Progenitor cell of endocrine pancreas (in vitro differentiated cells): ENCODE results near the gene ASXL1. TPM values are rescaled to one million over a fixed set of nuclear protein-coding genes. Genes with fewer than 3 reads are reported as not detected.

Source experiments
- DNase-seq: peaks from one replicate; pipeline ENCODE4 v3.0.0; 2021; ENCODE audit warnings: low spot score; ENCODE audit not compliant: unreplicated experiment
- H3K27ac Mint-ChIP-seq: 2 replicates; pipeline ENCODE4 v1.8.0; 2021; ENCODE audit warnings: mild to moderate bottlenecking, moderate library complexity, mixed read lengths
- H3K27me3 Mint-ChIP-seq: 2 replicates; pipeline ENCODE4 v1.8.0; 2021; ENCODE audit warnings: mixed read lengths
- H3K36me3 Mint-ChIP-seq: 2 replicates; pipeline ENCODE4 v1.8.0; 2022; ENCODE audit warnings: mixed read lengths; ENCODE audit not compliant: insufficient read depth
- H3K4me1 Mint-ChIP-seq: 2 replicates; pipeline ENCODE4 v1.8.0; 2021; ENCODE audit warnings: low read depth, mixed read lengths
- H3K4me3 Mint-ChIP-seq: 2 replicates; pipeline ENCODE4 v1.8.0; 2021; ENCODE audit warnings: low read depth, mild to moderate bottlenecking, moderate library complexity, mixed read lengths
- H3K9me3 Mint-ChIP-seq: 2 replicates; pipeline ENCODE4 v1.8.0; 2021; ENCODE audit warnings: low read depth, mixed read lengths
- total RNA-seq: library from RNA; stranded (reverse); gene quantifications from 2 replicates; pipeline ENCODE4 v1.2.1, GENCODE V29; 2021
- TF ChIP-seq, protein P1 (sequence below): fragments of 200-600 bp; sonication (generic); IDR thresholded peaks from one replicate; pipeline ENCODE4 v1.5.0; 2021; ENCODE audit warnings: antibody characterized with exemption, mild to moderate bottlenecking; ENCODE audit not compliant: unreplicated experiment

Gene ASXL1
- total RNA-seq, 1 donor from 2014 or later, result 201 TPM

DNA sequence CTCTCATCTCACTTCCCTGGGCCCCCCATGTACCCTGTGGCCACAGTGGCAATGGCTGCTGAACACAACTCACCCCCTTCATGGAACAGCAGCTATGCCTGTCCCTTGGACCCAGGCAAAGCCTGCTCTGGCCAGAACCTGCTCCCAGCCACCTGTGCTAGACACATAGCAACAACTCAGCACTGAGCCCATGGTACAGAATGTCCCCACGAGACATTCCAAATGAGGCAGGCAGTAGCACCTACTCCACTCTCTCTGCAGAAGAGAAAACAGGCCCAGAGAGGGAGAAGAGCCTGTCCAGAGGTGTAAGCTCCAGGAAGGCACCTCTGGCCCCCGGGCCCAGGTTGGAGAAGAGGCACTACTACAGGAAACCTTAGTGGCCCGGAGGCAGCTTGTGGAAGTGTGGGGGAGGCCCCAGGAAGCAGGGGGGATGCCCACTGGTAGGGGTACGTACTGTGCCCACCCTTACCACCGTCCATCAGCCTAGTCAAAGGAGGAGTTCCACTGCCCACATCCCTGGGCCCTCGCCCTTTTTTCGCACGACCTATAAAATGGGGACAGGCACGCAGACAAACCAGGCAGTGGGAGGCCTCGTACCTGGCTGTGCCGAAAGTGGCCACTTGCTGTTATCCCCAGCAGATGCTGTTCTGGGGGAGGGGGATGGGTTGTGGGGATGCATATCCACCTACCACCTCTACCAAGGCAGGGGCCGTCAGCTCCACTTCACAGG is 97.2 kb downstream of the ASXL1 start:
- Mint-ChIP-seq H3K4me1 (peaks cover 18% of the 10 kb centered on the region), H3K4me3 (no peak overlapping the region), H3K27ac (peak overlapping the region; percentile 56), H3K27me3 (no peaks in the 10 kb centered on the region), H3K36me3 (peaks cover 13% of the 10 kb centered on the region), H3K9me3 (no peaks in the 10 kb centered on the region)
- no peak for DNase-seq
- TF ChIP-seq, protein P1, sequence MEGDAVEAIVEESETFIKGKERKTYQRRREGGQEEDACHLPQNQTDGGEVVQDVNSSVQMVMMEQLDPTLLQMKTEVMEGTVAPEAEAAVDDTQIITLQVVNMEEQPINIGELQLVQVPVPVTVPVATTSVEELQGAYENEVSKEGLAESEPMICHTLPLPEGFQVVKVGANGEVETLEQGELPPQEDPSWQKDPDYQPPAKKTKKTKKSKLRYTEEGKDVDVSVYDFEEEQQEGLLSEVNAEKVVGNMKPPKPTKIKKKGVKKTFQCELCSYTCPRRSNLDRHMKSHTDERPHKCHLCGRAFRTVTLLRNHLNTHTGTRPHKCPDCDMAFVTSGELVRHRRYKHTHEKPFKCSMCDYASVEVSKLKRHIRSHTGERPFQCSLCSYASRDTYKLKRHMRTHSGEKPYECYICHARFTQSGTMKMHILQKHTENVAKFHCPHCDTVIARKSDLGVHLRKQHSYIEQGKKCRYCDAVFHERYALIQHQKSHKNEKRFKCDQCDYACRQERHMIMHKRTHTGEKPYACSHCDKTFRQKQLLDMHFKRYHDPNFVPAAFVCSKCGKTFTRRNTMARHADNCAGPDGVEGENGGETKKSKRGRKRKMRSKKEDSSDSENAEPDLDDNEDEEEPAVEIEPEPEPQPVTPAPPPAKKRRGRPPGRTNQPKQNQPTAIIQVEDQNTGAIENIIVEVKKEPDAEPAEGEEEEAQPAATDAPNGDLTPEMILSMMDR, result no peak

DNA sequence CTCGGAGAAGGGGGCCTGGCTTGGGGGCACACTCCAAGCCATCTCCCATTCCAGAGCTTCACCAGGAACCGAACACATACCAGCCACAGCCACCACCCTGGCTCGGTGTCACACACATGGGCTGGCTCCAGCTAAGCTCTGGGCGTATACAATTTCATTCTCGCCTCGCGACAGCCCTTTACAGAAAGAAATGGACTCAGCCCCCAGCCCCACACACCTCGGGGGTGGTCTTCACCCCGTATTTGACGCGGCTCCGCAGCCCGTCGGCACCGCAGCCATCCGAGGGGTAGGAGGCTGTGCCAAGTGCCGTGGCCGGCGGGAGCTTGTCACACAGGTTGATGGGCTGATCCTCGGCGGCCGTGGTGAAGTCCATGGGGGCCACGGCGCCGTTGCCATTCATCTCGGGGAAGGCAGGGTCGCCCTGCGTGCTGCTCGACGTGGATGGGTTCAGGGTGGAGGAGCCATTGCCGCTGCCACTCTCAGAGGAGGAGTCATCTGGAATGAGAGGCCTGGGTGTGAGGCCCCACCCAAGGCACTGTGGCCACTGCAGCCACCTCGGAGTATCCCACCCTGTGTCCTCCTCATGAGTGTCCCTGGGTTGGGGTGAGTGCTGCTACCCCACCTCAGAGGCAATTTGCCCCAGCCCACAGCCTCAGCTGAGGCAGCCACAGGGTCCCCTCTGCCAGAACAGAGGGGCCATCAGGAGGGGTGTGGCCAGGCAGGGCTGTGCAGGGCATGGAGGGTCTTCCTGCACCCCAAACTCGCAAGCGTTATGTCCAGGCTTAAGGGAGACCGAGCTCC is 98.0 kb downstream of the ASXL1 start:
- Mint-ChIP-seq H3K9me3 (no peaks in the 10 kb centered on the region), H3K27ac (peak overlapping the region; percentile 59), H3K27me3 (no peaks in the 10 kb centered on the region), H3K4me3 (no peak overlapping the region), H3K36me3 (peaks cover 13% of the 10 kb centered on the region), H3K4me1 (peaks cover 18% of the 10 kb centered on the region)
- no peak for DNase-seq
- TF ChIP-seq, protein P1, result no peak

DNA sequence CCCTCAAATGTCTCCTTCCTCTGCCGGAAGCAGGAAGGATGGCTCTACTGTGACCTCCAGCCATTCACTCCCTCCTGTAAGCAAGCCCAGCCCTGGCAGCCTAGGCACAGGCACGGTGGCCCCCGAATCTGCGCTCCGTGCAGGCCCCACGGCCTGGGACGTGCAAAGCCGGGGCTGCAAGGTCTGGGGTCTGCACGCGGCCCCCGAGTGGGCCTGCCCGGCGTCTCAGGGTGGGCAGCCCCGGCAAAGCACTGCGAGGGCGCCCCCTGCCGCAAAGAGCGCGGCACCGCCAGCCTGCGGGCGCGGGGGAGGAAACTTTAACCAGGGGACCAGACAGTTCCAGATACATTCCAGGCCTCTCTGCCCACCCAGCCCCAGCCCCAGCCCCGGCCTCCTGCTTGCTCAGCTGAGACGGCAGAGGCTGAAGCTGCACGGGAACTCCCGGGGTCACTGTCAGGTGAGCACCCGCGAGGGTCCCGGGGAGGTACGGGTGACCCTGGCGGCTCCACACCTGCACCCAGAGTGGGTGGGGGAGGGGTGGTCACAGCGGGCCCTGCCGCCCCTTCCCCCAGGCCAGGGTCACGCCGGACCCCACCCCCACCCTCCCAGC is 98.8 kb downstream of the ASXL1 start:
- H3K36me3 Mint-ChIP-seq, result peaks cover 11% of the 10 kb centered on the region
- H3K9me3 Mint-ChIP-seq, result no peaks in the 10 kb centered on the region
- H3K4me3 Mint-ChIP-seq, result peak overlapping the region; percentile 51
- H3K4me1 Mint-ChIP-seq, result peaks cover 18% of the 10 kb centered on the region
- H3K27me3 Mint-ChIP-seq, result no peaks in the 10 kb centered on the region
- DNase-seq, result peak; percentile 91
- peak overlapping the region; percentile 77 for H3K27ac Mint-ChIP-seq
- TF ChIP-seq, protein P1, result peak; percentile 99

DNA sequence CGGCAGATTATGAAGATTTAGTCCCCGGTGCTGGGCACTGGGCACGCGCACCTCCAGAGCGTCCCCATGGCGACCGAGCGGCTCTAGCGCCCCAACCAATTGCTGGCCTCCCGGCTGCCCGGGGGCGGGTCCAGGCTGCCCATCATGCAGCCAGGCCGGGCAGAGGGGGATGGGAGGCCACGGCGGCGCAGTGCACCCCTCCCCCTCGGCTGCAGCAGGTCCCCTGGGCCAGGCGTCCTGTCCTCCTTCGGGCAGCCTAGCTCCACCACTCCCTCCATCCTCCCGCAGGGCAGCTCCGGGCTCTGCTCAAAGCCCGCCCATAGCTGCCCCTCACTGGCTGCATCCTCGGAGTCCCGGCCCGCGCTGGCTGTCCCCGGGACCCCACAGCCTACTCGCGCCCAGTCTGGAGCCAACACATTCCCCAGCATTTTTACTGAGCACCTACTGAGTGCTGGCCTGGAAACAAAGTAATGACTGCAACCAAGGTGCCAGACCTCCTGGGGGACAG is 99.4 kb downstream of the ASXL1 start:
- DNase-seq, result peak; percentile 95
- peak overlapping the region; percentile 54 for H3K4me3 Mint-ChIP-seq
- peaks cover 18% of the 10 kb centered on the region for H3K4me1 Mint-ChIP-seq
- no peaks in the 10 kb centered on the region for H3K9me3 Mint-ChIP-seq
- no peaks in the 10 kb centered on the region for H3K27me3 Mint-ChIP-seq
- peak overlapping the region; percentile 91 for H3K27ac Mint-ChIP-seq
- peaks cover 14% of the 10 kb centered on the region for H3K36me3 Mint-ChIP-seq
- TF ChIP-seq, protein P1, result no peak
